LNCAP (cell line): ENCODE data around the gene MAP2K5.

ENCODE experiments used
- CTCF ChIP-seq: fragments of 450-650 bp; IDR thresholded peaks from 2 replicates; pipeline ENCODE4 v1.5.1; 2017; ENCODE audit warnings: mild to moderate bottlenecking

MAP2K5 gene

GRCh38 chr15:67771189-67771800, 228.8 kb downstream of the MAP2K5 start:
- no peak for TF ChIP-seq CTCF

- no peak for TF ChIP-seq CTCF
Observed at GRCh38 chr15:67774626-67775025, 232.1 kb downstream of the MAP2K5 start.

- no peak for TF ChIP-seq CTCF
Observed at GRCh38 chr15:67775250-67775649, 232.7 kb downstream of the MAP2K5 start.

GRCh38 chr15:67775998-67776397, 233.5 kb downstream of the MAP2K5 start:
- no peak for TF ChIP-seq CTCF

- TF ChIP-seq CTCF, result no peak
Observed at GRCh38 chr15:67776600-67776999, 234.1 kb downstream of the MAP2K5 start.

GRCh38 chr15:67777071-67777470, 234.6 kb downstream of the MAP2K5 start:
- no peak for TF ChIP-seq CTCF

GRCh38 chr15:67777773-67778172, 235.3 kb downstream of the MAP2K5 start:
- TF ChIP-seq CTCF, result no peak

- no peak for TF ChIP-seq CTCF
Observed at GRCh38 chr15:67778968-67779548, 236.6 kb downstream of the MAP2K5 start.
